ENCODE data around the gene SGPL1.

The SGPL1 gene

GRCh38 chr10:70778267-70778924 is 37.4 kb upstream of the SGPL1 start:
- no peak overlapping the region for H3K27ac ChIP-seq (ENCODE audit: low read length, poor library complexity, severe bottlenecking)
- H3K4me1 ChIP-seq (ENCODE audit: control insufficient read depth, insufficient read depth, low read depth, low read length), result peaks cover 2% of the 10 kb centered on the region
- H4K8ac ChIP-seq (ENCODE audit: low read length), result no peak overlapping the region
- no peaks in the 10 kb centered on the region for H3K79me1 ChIP-seq (replicated peaks; ENCODE audit: low read length, poor library complexity, severe bottlenecking)
- H3K23ac ChIP-seq (ENCODE audit: low read length in 2 of 2), result no peak overlapping the region
- 66% methylated on average over 9 of the region's 9 CpGs for WGBS
- H2BK120ac ChIP-seq (ENCODE audit: low read depth, low read length), result no peak overlapping the region
- DNase-seq, result no peak
- no peak overlapping the region for H4K91ac ChIP-seq (ENCODE audit: low read length)
- peaks cover 28% of the 10 kb centered on the region in 2 experiments for H3K27me3 ChIP-seq (ENCODE audit: control insufficient read depth in 1 of 2, insufficient read depth in 1 of 2, low read length in 2 of 2)
- H2BK15ac ChIP-seq (ENCODE audit: low read depth, poor library complexity, severe bottlenecking), result no peak overlapping the region
- H3K4me3 ChIP-seq (ENCODE audit: insufficient read depth in 1 of 2, low read depth in 1 of 2, low read length in 2 of 2), result no peak overlapping the region
- H2BK12ac ChIP-seq (ENCODE audit: low read length in 2 of 2), result no peak overlapping the region
- H3K9me3 ChIP-seq (ENCODE audit: control insufficient read depth, low read length), result no peaks in the 10 kb centered on the region
- no peak overlapping the region for H2BK5ac ChIP-seq (ENCODE audit: low read depth, low read length, poor library complexity, severe bottlenecking)
- H3K4me2 ChIP-seq (ENCODE audit: low read length, poor library complexity, severe bottlenecking), result no peak overlapping the region
- no peak overlapping the region for H3K14ac ChIP-seq (ENCODE audit: low read length in 2 of 2)
- no peak overlapping the region for H2AK5ac ChIP-seq (ENCODE audit: low read length, severe bottlenecking)
- no peak overlapping the region for H3K9ac ChIP-seq (ENCODE audit: low read length)
- H3K4ac ChIP-seq (ENCODE audit: low read depth in 1 of 2, low read length in 2 of 2), result no peak overlapping the region
- no peak overlapping the region for H3K18ac ChIP-seq (ENCODE audit: low read depth in 1 of 2, low read length in 2 of 2)
- no peak overlapping the region for H2AFZ ChIP-seq (ENCODE audit: low read depth, low read length)
- no peaks in the 10 kb centered on the region for H3K36me3 ChIP-seq (ENCODE audit: control insufficient read depth in 1 of 2, insufficient read depth in 2 of 2, low read depth in 1 of 2, low read length in 2 of 2)

DNA sequence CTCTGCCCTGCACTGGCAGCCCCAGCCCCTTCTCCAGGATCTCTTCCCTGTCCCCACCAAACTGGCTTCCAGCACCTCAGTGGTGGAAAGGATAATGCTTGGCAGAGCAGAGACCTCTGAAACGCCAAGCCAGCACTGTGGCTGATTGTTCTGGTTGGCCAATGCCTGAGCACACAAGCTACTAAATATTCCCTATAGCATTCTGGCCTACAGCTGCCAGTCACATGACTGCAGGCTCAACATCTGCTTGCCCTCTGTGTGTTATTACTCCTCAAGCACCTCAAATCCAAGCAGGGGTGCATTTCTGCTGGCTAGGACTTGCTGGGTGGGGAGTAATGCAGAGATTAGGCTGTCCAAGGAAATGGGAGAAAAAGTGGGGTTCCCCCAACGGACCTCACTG is 36.7 kb upstream of the SGPL1 start:
- no peak for DNase-seq
- Histone ChIP-seq H3K4ac (ENCODE audit: low read depth in 1 of 2, low read length in 2 of 2) (no peak overlapping the region), H2BK5ac (ENCODE audit: low read depth, low read length, poor library complexity, severe bottlenecking) (no peak overlapping the region), H3K4me3 (ENCODE audit: insufficient read depth in 1 of 2, low read depth in 1 of 2, low read length in 2 of 2) (no peak overlapping the region), H3K27me3 (ENCODE audit: control insufficient read depth in 1 of 2, insufficient read depth in 1 of 2, low read length in 2 of 2) (peaks cover 27 to 28% of the 10 kb centered on the region in 2 experiments), H3K9ac (ENCODE audit: low read length) (no peak overlapping the region), H3K36me3 (ENCODE audit: control insufficient read depth in 1 of 2, insufficient read depth in 2 of 2, low read depth in 1 of 2, low read length in 2 of 2) (no peaks in the 10 kb centered on the region), H3K23ac (ENCODE audit: low read length in 2 of 2) (no peak overlapping the region), H3K27ac (ENCODE audit: low read length, poor library complexity, severe bottlenecking) (no peak overlapping the region), H3K14ac (ENCODE audit: low read length in 2 of 2) (no peak overlapping the region), H2AFZ (ENCODE audit: low read depth, low read length) (no peak overlapping the region), H4K8ac (ENCODE audit: low read length) (no peak overlapping the region), H2BK12ac (ENCODE audit: low read length in 2 of 2) (no peak overlapping the region), H2BK15ac (ENCODE audit: low read depth, poor library complexity, severe bottlenecking) (no peak overlapping the region), H3K79me1 (replicated peaks; ENCODE audit: low read length, poor library complexity, severe bottlenecking) (no peaks in the 10 kb centered on the region), H4K91ac (ENCODE audit: low read length) (no peak overlapping the region), H3K9me3 (ENCODE audit: control insufficient read depth, low read length) (no peaks in the 10 kb centered on the region), H2BK120ac (ENCODE audit: low read depth, low read length) (no peak overlapping the region), H2AK5ac (ENCODE audit: low read length, severe bottlenecking) (no peak overlapping the region), H3K18ac (ENCODE audit: low read depth in 1 of 2, low read length in 2 of 2) (no peak overlapping the region), H3K4me1 (ENCODE audit: control insufficient read depth, insufficient read depth, low read depth, low read length) (peaks cover 2% of the 10 kb centered on the region), H3K4me2 (ENCODE audit: low read length, poor library complexity, severe bottlenecking) (no peak overlapping the region)
- WGBS, result 90% methylated on average over 2 of the region's 2 CpGs

DNA sequence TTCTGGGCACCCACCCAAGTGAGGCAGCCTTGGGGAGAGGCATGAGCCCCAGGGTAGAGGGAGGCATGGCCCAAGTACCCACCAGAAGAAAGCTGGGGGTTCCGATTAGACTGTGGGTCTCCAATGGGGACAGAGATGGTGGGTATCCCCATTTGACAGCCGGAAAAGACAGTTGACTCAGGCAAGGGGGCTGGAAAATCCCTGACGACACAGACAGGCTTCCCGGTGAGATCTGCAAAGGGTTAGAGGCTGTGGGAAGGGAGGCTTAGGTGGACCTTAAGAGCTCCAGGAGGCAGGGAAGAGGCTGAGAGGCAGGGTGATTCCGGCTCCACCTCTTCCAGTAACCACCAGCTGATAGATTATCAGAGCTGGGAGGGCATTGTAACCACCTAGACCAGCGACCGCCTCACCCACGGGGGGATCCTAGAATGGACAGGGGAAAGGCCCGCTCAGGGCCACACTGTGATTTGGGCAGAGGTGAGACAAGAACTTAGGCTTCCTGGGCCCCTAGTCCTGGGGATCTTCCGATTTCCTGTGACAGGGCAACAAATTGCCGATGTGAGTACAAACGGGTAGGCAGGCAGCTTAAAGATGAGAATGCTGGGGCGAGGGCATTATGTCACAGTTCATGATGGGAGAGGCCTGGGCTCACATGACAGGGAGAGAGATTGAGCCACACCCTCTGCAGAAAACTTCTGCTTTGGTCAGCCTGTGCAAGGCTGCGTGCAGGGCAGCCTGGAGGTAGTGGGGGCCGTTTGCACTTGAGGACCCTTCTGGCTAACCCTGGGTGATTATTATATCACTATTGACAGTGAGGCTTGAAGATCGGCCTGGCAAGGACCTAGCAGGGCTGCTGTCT is 36.0 kb upstream of the SGPL1 start:
- H2AFZ ChIP-seq (ENCODE audit: low read depth, low read length), result no peak overlapping the region
- no peak overlapping the region for H2BK15ac ChIP-seq (ENCODE audit: low read depth, poor library complexity, severe bottlenecking)
- H3K4me3 ChIP-seq (ENCODE audit: insufficient read depth in 1 of 2, low read depth in 1 of 2, low read length in 2 of 2), result no peak overlapping the region
- 90% methylated on average over 14 of the region's 16 CpGs for WGBS
- no peak overlapping the region for H3K4ac ChIP-seq (ENCODE audit: low read depth in 1 of 2, low read length in 2 of 2)
- H4K91ac ChIP-seq (ENCODE audit: low read length), result no peak overlapping the region
- peaks cover 23 to 26% of the 10 kb centered on the region in 2 experiments for H3K27me3 ChIP-seq (ENCODE audit: control insufficient read depth in 1 of 2, insufficient read depth in 1 of 2, low read length in 2 of 2)
- no peaks in the 10 kb centered on the region for H3K36me3 ChIP-seq (ENCODE audit: control insufficient read depth in 1 of 2, insufficient read depth in 2 of 2, low read depth in 1 of 2, low read length in 2 of 2)
- peak overlapping the region; percentile 11 for H3K9ac ChIP-seq (ENCODE audit: low read length)
- H2BK5ac ChIP-seq (ENCODE audit: low read depth, low read length, poor library complexity, severe bottlenecking), result no peak overlapping the region
- no peak overlapping the region for H3K23ac ChIP-seq (ENCODE audit: low read length in 2 of 2)
- H3K79me1 ChIP-seq (replicated peaks; ENCODE audit: low read length, poor library complexity, severe bottlenecking), result no peaks in the 10 kb centered on the region
- H3K4me1 ChIP-seq (ENCODE audit: control insufficient read depth, insufficient read depth, low read depth, low read length), result peaks cover 2% of the 10 kb centered on the region
- H2BK12ac ChIP-seq (ENCODE audit: low read length in 2 of 2), result no peak overlapping the region
- H3K27ac ChIP-seq (ENCODE audit: low read length, poor library complexity, severe bottlenecking), result no peak overlapping the region
- DNase-seq, result no peak
- no peak overlapping the region for H3K4me2 ChIP-seq (ENCODE audit: low read length, poor library complexity, severe bottlenecking)
- no peak overlapping the region for H2BK120ac ChIP-seq (ENCODE audit: low read depth, low read length)
- H3K18ac ChIP-seq (ENCODE audit: low read depth in 1 of 2, low read length in 2 of 2), result no peak overlapping the region
- no peak overlapping the region for H4K8ac ChIP-seq (ENCODE audit: low read length)
- no peak overlapping the region for H3K14ac ChIP-seq (ENCODE audit: low read length in 2 of 2)
- H3K9me3 ChIP-seq (ENCODE audit: control insufficient read depth, low read length), result no peaks in the 10 kb centered on the region
- no peak overlapping the region for H2AK5ac ChIP-seq (ENCODE audit: low read length, severe bottlenecking)

DNA sequence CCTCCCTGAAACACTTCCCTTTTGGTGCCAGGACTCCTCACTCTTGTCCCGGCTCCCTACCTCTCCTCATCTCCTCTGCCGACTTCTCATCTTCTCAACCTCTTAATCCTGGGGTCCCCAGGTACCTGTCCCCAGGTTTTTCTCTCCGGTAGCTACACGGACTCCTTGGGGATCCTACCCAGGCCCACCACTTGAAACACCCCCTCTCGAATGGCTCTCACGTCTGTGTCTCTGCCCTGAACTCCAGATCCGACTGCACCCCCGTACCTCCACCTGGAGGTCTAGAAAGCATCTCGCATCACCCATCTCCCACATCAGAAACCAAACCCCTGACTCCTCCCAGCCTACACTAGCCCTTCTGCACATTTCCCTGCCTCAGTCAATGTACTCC is 35.4 kb upstream of the SGPL1 start:
- peaks cover 2% of the 10 kb centered on the region for H3K4me1 ChIP-seq (ENCODE audit: control insufficient read depth, insufficient read depth, low read depth, low read length)
- no peak overlapping the region for H2BK120ac ChIP-seq (ENCODE audit: low read depth, low read length)
- H2BK15ac ChIP-seq (ENCODE audit: low read depth, poor library complexity, severe bottlenecking), result no peak overlapping the region
- H3K36me3 ChIP-seq (ENCODE audit: control insufficient read depth in 1 of 2, insufficient read depth in 2 of 2, low read depth in 1 of 2, low read length in 2 of 2), result no peaks in the 10 kb centered on the region
- no peak overlapping the region for H3K4me3 ChIP-seq (ENCODE audit: insufficient read depth in 1 of 2, low read depth in 1 of 2, low read length in 2 of 2)
- no peak overlapping the region for H3K14ac ChIP-seq (ENCODE audit: low read length in 2 of 2)
- H3K79me1 ChIP-seq (replicated peaks; ENCODE audit: low read length, poor library complexity, severe bottlenecking), result no peaks in the 10 kb centered on the region
- 93% methylated on average over 9 of the region's 9 CpGs for WGBS
- peaks cover 23% of the 10 kb centered on the region in 2 experiments for H3K27me3 ChIP-seq (ENCODE audit: control insufficient read depth in 1 of 2, insufficient read depth in 1 of 2, low read length in 2 of 2)
- H3K23ac ChIP-seq (ENCODE audit: low read length in 2 of 2), result no peak overlapping the region
- DNase-seq, result no peak
- no peak overlapping the region for H3K18ac ChIP-seq (ENCODE audit: low read depth in 1 of 2, low read length in 2 of 2)
- no peak overlapping the region for H3K4ac ChIP-seq (ENCODE audit: low read depth in 1 of 2, low read length in 2 of 2)
- H2BK12ac ChIP-seq (ENCODE audit: low read length in 2 of 2), result no peak overlapping the region
- no peak overlapping the region for H2AFZ ChIP-seq (ENCODE audit: low read depth, low read length)
- no peak overlapping the region for H4K8ac ChIP-seq (ENCODE audit: low read length)
- H2BK5ac ChIP-seq (ENCODE audit: low read depth, low read length, poor library complexity, severe bottlenecking), result no peak overlapping the region
- no peak overlapping the region for H4K91ac ChIP-seq (ENCODE audit: low read length)
- H3K9ac ChIP-seq (ENCODE audit: low read length), result no peak overlapping the region
- H3K4me2 ChIP-seq (ENCODE audit: low read length, poor library complexity, severe bottlenecking), result no peak overlapping the region
- no peak overlapping the region for H3K27ac ChIP-seq (ENCODE audit: low read length, poor library complexity, severe bottlenecking)
- H3K9me3 ChIP-seq (ENCODE audit: control insufficient read depth, low read length), result no peaks in the 10 kb centered on the region
- H2AK5ac ChIP-seq (ENCODE audit: low read length, severe bottlenecking), result no peak overlapping the region

Measured in mesenchymal stem cell (in vitro differentiated cells and primary cell).